ENCODE measurements around the gene GPC6. TPM values are rescaled to one million over a fixed set of nuclear protein-coding genes. Genes with fewer than 3 reads are reported as not detected.

GPC6 gene
- total RNA-seq, 1 experiment from 2014 or later: 0.22 TPM

- ChIA-PET RAD21 (ENCODE audit: low non-redundant PET in 1 of 2, low total read pairs in 2 of 2, uncharacterized antibody in 2 of 2, unreplicated experiment in 2 of 2) (no interaction called here), CTCF (no interaction called here), POLR2A (no interaction called here)
- no TSS peak for BruUV-seq (replicated peaks)
- intact Hi-C loops (cut with micrococcal nuclease): no loop called here
- Histone ChIP-seq H3K4me1 (ENCODE audit: control insufficient read depth in 1 of 2, insufficient read depth in 2 of 2, low read length in 2 of 2) (no peaks in the 10 kb centered on the region), H3K27me3 (ENCODE audit: insufficient read depth, low read length) (no peaks in the 10 kb centered on the region), H3K9ac (ENCODE audit: low read length) (no peak overlapping the region), H4K20me1 (ENCODE audit: insufficient read depth) (no peaks in the 10 kb centered on the region), H3K9me3 (ENCODE audit: control insufficient read depth in 1 of 2, insufficient read depth in 1 of 2, low read depth in 1 of 2, low read length in 2 of 2) (peaks cover 12 to 23% of the 10 kb centered on the region in 2 experiments; a peak in 2 of 4 replicates), H2AFZ (ENCODE audit: low read depth, low read length, poor library complexity, severe bottlenecking) (no peak overlapping the region), H3K79me2 (ENCODE audit: insufficient read depth, low read length) (no peaks in the 10 kb centered on the region), H3K4me3 (replicated peaks in 1 of 2; ENCODE audit: low read depth in 1 of 2, low read length in 2 of 2) (no peak overlapping the region), H3K27ac (ENCODE audit: low read depth, low read length) (no peak overlapping the region), H3K4me2 (ENCODE audit: low read length) (no peak overlapping the region), H3K36me3 (ENCODE audit: control insufficient read depth in 1 of 2, insufficient read depth in 2 of 2, low read length in 2 of 2) (no peaks in the 10 kb centered on the region), H3K9me2 (ENCODE audit: insufficient read depth) (no peaks in the 10 kb centered on the region)
- no peak for DNase-seq (ENCODE audit: low read depth, low spot score)
- no peak for TF ChIP-seq CEBPB (IDR thresholded peaks at IDR 0.05; ENCODE audit: low read depth)
- ATAC-seq: no peak
These were observed 864.3 kb downstream of the GPC6 start for GRCh38 chr13:94090773-94091480.

DNA sequence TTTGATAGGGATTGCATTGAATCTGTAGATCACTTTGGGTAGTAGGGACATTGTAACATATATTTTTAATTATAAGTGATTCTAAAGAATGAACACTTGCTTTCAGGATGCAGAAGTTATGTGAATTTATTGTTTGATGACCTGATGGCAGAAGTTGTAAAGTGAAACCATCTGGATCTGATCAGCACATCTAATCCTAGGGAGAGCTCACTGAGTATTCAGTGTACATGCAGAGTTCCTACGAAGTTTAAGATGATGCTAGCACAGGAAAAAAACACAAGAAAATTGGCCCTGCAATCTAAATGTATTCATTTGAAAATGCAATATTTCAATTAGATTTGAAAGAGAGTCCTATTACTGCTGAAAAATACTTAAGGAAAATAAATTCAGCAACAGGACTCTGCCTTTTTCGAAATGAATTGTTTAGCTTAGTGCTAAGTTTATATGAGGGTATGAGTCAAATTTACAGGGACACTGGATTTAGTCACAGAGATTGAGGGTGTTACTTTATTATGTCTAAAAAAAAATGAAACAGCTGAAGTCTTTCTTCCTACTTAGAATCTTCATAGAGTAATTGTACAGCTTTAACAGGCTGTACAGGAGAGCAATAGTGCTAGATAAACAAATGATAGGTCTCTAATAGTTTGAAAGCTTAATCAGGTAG, 867.2 kb downstream of the GPC6 start:
- no peak overlapping the region for H3K27ac ChIP-seq (ENCODE audit: low read depth, low read length)
- H3K4me2 ChIP-seq (ENCODE audit: low read length): no peak overlapping the region
- no peaks in the 10 kb centered on the region for H3K79me2 ChIP-seq (ENCODE audit: insufficient read depth, low read length)
- POLR2A ChIA-PET: no interaction called here
- no peak for DNase-seq (ENCODE audit: low read depth, low spot score)
- H3K9ac ChIP-seq (ENCODE audit: low read length): no peak overlapping the region
- H3K36me3 ChIP-seq (ENCODE audit: control insufficient read depth in 1 of 2, insufficient read depth in 2 of 2, low read length in 2 of 2): no peaks in the 10 kb centered on the region
- H3K9me3 ChIP-seq (ENCODE audit: control insufficient read depth in 1 of 2, insufficient read depth in 1 of 2, low read depth in 1 of 2, low read length in 2 of 2): peaks cover 7 to 14% of the 10 kb centered on the region in 2 experiments; a peak in 2 of 4 replicates
- intact Hi-C loops (cut with micrococcal nuclease): no loop called here
- no peak for ATAC-seq
- RAD21 ChIA-PET (ENCODE audit: low non-redundant PET in 1 of 2, low total read pairs in 2 of 2, uncharacterized antibody in 2 of 2, unreplicated experiment in 2 of 2): no interaction called here
- no peak overlapping the region for H2AFZ ChIP-seq (ENCODE audit: low read depth, low read length, poor library complexity, severe bottlenecking)
- H3K27me3 ChIP-seq (ENCODE audit: insufficient read depth, low read length): no peaks in the 10 kb centered on the region
- no peaks in the 10 kb centered on the region for H3K9me2 ChIP-seq (ENCODE audit: insufficient read depth)
- no TSS peak for BruUV-seq (replicated peaks)
- no peaks in the 10 kb centered on the region for H3K4me1 ChIP-seq (ENCODE audit: control insufficient read depth in 1 of 2, insufficient read depth in 2 of 2, low read length in 2 of 2)
- H4K20me1 ChIP-seq (ENCODE audit: insufficient read depth): no peaks in the 10 kb centered on the region
- CTCF ChIA-PET: no interaction called here
- no peak overlapping the region for H3K4me3 ChIP-seq (replicated peaks in 1 of 2; ENCODE audit: low read depth in 1 of 2, low read length in 2 of 2)
- TF ChIP-seq POLR2AphosphoS5 (IDR thresholded peaks at IDR 0.05; ENCODE audit: low read depth, low read length) (no peak), EZH2phosphoT487 (IDR thresholded peaks at IDR 0.05; ENCODE audit: borderline replicate concordance) (no peak), TCF7L2 (IDR thresholded peaks at IDR 0.05; ENCODE audit: borderline replicate concordance, extremely low read depth, insufficient read depth, insufficient read length) (no peak), ATF3 (IDR thresholded peaks at IDR 0.05) (no peak), ZFX (IDR thresholded peaks at IDR 0.05) (no peak), POLR2A (IDR thresholded peaks at IDR 0.05; ENCODE audit: borderline replicate concordance, extremely low read depth, insufficient read depth, insufficient read length) (no peak), SRF (IDR thresholded peaks at IDR 0.05; ENCODE audit: low read depth) (no peak), EZH2 (IDR thresholded peaks at IDR 0.05) (no peak), EGR1 (IDR thresholded peaks at IDR 0.05; ENCODE audit: low read depth) (no peak), SP1 (IDR thresholded peaks at IDR 0.05; ENCODE audit: low read depth) (no peak), YY1 (IDR thresholded peaks at IDR 0.05; ENCODE audit: extremely low read depth, insufficient replicate concordance, low read depth, low read length) (no peak)
- TF ChIP-seq, protein P1, sequence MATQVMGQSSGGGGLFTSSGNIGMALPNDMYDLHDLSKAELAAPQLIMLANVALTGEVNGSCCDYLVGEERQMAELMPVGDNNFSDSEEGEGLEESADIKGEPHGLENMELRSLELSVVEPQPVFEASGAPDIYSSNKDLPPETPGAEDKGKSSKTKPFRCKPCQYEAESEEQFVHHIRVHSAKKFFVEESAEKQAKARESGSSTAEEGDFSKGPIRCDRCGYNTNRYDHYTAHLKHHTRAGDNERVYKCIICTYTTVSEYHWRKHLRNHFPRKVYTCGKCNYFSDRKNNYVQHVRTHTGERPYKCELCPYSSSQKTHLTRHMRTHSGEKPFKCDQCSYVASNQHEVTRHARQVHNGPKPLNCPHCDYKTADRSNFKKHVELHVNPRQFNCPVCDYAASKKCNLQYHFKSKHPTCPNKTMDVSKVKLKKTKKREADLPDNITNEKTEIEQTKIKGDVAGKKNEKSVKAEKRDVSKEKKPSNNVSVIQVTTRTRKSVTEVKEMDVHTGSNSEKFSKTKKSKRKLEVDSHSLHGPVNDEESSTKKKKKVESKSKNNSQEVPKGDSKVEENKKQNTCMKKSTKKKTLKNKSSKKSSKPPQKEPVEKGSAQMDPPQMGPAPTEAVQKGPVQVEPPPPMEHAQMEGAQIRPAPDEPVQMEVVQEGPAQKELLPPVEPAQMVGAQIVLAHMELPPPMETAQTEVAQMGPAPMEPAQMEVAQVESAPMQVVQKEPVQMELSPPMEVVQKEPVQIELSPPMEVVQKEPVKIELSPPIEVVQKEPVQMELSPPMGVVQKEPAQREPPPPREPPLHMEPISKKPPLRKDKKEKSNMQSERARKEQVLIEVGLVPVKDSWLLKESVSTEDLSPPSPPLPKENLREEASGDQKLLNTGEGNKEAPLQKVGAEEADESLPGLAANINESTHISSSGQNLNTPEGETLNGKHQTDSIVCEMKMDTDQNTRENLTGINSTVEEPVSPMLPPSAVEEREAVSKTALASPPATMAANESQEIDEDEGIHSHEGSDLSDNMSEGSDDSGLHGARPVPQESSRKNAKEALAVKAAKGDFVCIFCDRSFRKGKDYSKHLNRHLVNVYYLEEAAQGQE (IDR thresholded peaks at IDR 0.05; ENCODE audit: low read depth): no peak
- TF ChIP-seq, protein P2, sequence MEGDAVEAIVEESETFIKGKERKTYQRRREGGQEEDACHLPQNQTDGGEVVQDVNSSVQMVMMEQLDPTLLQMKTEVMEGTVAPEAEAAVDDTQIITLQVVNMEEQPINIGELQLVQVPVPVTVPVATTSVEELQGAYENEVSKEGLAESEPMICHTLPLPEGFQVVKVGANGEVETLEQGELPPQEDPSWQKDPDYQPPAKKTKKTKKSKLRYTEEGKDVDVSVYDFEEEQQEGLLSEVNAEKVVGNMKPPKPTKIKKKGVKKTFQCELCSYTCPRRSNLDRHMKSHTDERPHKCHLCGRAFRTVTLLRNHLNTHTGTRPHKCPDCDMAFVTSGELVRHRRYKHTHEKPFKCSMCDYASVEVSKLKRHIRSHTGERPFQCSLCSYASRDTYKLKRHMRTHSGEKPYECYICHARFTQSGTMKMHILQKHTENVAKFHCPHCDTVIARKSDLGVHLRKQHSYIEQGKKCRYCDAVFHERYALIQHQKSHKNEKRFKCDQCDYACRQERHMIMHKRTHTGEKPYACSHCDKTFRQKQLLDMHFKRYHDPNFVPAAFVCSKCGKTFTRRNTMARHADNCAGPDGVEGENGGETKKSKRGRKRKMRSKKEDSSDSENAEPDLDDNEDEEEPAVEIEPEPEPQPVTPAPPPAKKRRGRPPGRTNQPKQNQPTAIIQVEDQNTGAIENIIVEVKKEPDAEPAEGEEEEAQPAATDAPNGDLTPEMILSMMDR (IDR thresholded peaks at IDR 0.05 in 2 of 3, conservative IDR thresholded peaks at IDR 0.05 in 1 of 3; ENCODE audit: borderline replicate concordance in 1 of 3, insufficient read depth in 1 of 3, low read depth in 2 of 3, low read length in 2 of 3): no peak
